Vagina (tissue), 2 donors: ENCODE results near the gene CYP2D6.

Experiments used
- POLR2A ChIP-seq, 2 donors: fragments of 450-650 bp; IDR thresholded peaks; one replicate each; pipeline ENCODE4 v1.6.1; 2017; ENCODE audit warnings: antibody characterized with exemption in 2 of 2, mild to moderate bottlenecking in 2 of 2, moderate library complexity in 2 of 2
- TF ChIP-seq, protein P1 (sequence below), 3 experiments: fragments of 450-650 bp in 2 of 3; fragments of 200-600 bp in 1 of 3; sonication (generic) in 1 of 3; IDR thresholded peaks; one replicate each; pipeline ENCODE4 v1.5.1; 2017 to 2019; ENCODE audit warnings: antibody characterized with exemption in 3 of 3, mild to moderate bottlenecking in 2 of 3, moderate library complexity in 2 of 3

DNA sequence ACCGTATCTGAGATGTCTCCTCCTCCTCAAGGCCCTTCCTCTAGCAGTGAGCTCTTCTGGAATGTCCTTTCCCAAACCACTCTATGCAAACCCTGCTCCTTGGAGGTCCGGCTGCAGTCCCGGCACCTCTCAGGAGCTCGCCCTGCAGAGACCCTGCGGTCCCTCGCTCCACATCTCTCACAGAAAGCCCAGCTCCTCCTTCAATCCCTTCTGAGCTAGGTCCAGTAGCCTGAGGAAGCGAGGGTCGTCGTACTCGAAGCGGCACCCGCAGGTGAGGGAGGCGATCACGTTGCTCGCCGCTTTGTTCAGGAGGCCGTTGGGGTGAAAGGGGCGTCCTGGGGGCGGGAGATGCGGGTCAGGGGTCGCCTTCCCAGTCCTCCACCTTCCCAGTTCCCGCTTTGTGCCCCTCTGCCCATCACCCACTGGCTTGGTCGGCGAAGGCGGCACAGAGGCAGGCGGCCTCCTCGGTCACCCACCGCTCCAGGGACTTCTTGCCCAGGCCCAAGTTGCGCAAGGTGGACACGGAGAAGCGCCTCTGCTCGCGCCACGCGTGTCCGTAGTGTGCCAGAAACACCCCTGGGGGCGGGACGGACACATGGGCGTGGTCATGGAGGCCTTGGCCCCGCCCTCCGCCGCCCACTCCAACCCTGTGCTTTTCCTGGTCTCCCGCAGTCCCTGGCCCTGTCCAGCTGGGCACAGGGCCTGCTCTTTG, 21.5 kb upstream of the CYP2D6 start:
- TF ChIP-seq POLR2A (IDR thresholded peaks at IDR 0.05): no peak
- TF ChIP-seq, protein P1, sequence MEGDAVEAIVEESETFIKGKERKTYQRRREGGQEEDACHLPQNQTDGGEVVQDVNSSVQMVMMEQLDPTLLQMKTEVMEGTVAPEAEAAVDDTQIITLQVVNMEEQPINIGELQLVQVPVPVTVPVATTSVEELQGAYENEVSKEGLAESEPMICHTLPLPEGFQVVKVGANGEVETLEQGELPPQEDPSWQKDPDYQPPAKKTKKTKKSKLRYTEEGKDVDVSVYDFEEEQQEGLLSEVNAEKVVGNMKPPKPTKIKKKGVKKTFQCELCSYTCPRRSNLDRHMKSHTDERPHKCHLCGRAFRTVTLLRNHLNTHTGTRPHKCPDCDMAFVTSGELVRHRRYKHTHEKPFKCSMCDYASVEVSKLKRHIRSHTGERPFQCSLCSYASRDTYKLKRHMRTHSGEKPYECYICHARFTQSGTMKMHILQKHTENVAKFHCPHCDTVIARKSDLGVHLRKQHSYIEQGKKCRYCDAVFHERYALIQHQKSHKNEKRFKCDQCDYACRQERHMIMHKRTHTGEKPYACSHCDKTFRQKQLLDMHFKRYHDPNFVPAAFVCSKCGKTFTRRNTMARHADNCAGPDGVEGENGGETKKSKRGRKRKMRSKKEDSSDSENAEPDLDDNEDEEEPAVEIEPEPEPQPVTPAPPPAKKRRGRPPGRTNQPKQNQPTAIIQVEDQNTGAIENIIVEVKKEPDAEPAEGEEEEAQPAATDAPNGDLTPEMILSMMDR (IDR thresholded peaks at IDR 0.05): no peak
